LNCAP (cell line): ENCODE data around the gene MARK1.

Source experiments
- CTCF ChIP-seq: fragments of 450-650 bp; IDR thresholded peaks from 2 replicates; pipeline ENCODE4 v1.5.1; 2017; ENCODE audit warnings: mild to moderate bottlenecking

MARK1 gene

GRCh38 chr1:220710333-220710732, 182.4 kb downstream of the MARK1 start:
- TF ChIP-seq CTCF = no peak

GRCh38 chr1:220711056-220711809, 183.3 kb downstream of the MARK1 start:
- TF ChIP-seq CTCF = no peak
